Panc1 (cell line): Measurements from ENCODE around the gene HOMER2.

ENCODE experiments used
- TF ChIP-seq, protein P1 (sequence below): fragments of 450-650 bp; IDR thresholded peaks from 2 replicates; pipeline ENCODE4 v1.5.1; 2017; ENCODE audit warnings: mild to moderate bottlenecking
- TF ChIP-seq, protein P2 (sequence below), 2 experiments: IDR thresholded peaks; 2 replicates each; pipeline ENCODE4 v1.6.1; 2011 to 2012; ENCODE audit warnings: low read depth in 2 of 2, control low read depth in 1 of 2, low read length in 1 of 2, mild to moderate bottlenecking in 1 of 2, moderate library complexity in 1 of 2; ENCODE audit not compliant: insufficient read depth in 1 of 2

DNA sequence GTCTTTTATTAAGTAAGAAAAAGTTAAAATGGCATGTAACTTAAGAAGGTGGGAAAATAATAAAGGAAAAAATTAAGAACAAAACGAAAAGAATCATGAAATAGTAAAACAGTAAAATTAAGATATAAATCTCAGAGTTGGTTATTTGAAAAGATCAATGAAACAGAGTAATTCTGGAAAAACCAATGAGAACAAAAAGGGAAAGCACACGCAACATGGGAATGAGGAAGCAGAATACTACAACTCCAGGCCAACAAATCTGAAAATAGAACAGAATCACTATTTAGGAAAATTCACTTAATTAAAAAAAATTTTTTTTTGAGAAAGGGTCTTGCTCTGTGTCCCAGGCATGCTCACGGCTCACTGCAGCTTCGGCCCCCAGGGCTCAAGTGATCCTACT, 112.4 kb downstream of the HOMER2 start:
- TF ChIP-seq, protein P1, sequence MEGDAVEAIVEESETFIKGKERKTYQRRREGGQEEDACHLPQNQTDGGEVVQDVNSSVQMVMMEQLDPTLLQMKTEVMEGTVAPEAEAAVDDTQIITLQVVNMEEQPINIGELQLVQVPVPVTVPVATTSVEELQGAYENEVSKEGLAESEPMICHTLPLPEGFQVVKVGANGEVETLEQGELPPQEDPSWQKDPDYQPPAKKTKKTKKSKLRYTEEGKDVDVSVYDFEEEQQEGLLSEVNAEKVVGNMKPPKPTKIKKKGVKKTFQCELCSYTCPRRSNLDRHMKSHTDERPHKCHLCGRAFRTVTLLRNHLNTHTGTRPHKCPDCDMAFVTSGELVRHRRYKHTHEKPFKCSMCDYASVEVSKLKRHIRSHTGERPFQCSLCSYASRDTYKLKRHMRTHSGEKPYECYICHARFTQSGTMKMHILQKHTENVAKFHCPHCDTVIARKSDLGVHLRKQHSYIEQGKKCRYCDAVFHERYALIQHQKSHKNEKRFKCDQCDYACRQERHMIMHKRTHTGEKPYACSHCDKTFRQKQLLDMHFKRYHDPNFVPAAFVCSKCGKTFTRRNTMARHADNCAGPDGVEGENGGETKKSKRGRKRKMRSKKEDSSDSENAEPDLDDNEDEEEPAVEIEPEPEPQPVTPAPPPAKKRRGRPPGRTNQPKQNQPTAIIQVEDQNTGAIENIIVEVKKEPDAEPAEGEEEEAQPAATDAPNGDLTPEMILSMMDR, result no peak
- TF ChIP-seq, protein P2, sequence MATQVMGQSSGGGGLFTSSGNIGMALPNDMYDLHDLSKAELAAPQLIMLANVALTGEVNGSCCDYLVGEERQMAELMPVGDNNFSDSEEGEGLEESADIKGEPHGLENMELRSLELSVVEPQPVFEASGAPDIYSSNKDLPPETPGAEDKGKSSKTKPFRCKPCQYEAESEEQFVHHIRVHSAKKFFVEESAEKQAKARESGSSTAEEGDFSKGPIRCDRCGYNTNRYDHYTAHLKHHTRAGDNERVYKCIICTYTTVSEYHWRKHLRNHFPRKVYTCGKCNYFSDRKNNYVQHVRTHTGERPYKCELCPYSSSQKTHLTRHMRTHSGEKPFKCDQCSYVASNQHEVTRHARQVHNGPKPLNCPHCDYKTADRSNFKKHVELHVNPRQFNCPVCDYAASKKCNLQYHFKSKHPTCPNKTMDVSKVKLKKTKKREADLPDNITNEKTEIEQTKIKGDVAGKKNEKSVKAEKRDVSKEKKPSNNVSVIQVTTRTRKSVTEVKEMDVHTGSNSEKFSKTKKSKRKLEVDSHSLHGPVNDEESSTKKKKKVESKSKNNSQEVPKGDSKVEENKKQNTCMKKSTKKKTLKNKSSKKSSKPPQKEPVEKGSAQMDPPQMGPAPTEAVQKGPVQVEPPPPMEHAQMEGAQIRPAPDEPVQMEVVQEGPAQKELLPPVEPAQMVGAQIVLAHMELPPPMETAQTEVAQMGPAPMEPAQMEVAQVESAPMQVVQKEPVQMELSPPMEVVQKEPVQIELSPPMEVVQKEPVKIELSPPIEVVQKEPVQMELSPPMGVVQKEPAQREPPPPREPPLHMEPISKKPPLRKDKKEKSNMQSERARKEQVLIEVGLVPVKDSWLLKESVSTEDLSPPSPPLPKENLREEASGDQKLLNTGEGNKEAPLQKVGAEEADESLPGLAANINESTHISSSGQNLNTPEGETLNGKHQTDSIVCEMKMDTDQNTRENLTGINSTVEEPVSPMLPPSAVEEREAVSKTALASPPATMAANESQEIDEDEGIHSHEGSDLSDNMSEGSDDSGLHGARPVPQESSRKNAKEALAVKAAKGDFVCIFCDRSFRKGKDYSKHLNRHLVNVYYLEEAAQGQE (IDR thresholded peaks at IDR 0.05; ENCODE audit: insufficient read depth in 1 of 2, low read depth in 2 of 2, low read length in 1 of 2), result no peak
